Activated naive CD4-positive, alpha-beta T cell treated with anti-CD3 and anti-CD28 coated beads, Interleukin-2, amount 50 U/mL, for 24 hours (primary cell): Measurements from ENCODE around the gene HELZ.

ENCODE experiments used
- H3K27ac Mint-ChIP-seq: one replicate; pipeline ENCODE4 v1.8.0; 2021; ENCODE audit warnings: mild to moderate bottlenecking, mixed read lengths
- H3K27me3 Mint-ChIP-seq: one replicate; pipeline ENCODE4 v1.8.0; 2021; ENCODE audit warnings: mixed read lengths
- H3K36me3 Mint-ChIP-seq: one replicate; pipeline ENCODE4 v1.8.0; 2021; ENCODE audit warnings: mixed read lengths
- H3K4me1 Mint-ChIP-seq: one replicate; pipeline ENCODE4 v1.8.0; 2021; ENCODE audit warnings: mixed read lengths
- H3K4me3 Mint-ChIP-seq: one replicate; pipeline ENCODE4 v1.8.0; 2021; ENCODE audit warnings: mild to moderate bottlenecking, mixed read lengths
- H3K9me3 Mint-ChIP-seq: one replicate; pipeline ENCODE4 v1.8.0; 2021; ENCODE audit warnings: mixed read lengths

The HELZ gene

GRCh38 chr17:67027031-67027628 is 217.9 kb downstream of the HELZ start:
- no peaks in the 10 kb centered on the region for H3K36me3 Mint-ChIP-seq
- H3K27me3 Mint-ChIP-seq = no peaks in the 10 kb centered on the region
- H3K4me1 Mint-ChIP-seq = no peaks in the 10 kb centered on the region
- no peak overlapping the region for H3K4me3 Mint-ChIP-seq
- no peak overlapping the region for H3K27ac Mint-ChIP-seq
- no peaks in the 10 kb centered on the region for H3K9me3 Mint-ChIP-seq

GRCh38 chr17:67026341-67026740 is 218.7 kb downstream of the HELZ start:
- no peak overlapping the region for H3K27ac Mint-ChIP-seq
- no peaks in the 10 kb centered on the region for H3K9me3 Mint-ChIP-seq
- H3K4me3 Mint-ChIP-seq = no peak overlapping the region
- no peaks in the 10 kb centered on the region for H3K4me1 Mint-ChIP-seq
- H3K36me3 Mint-ChIP-seq = no peaks in the 10 kb centered on the region
- no peaks in the 10 kb centered on the region for H3K27me3 Mint-ChIP-seq

- no peaks in the 10 kb centered on the region for H3K36me3 Mint-ChIP-seq
- no peaks in the 10 kb centered on the region for H3K4me1 Mint-ChIP-seq
- H3K9me3 Mint-ChIP-seq = no peaks in the 10 kb centered on the region
- no peaks in the 10 kb centered on the region for H3K27me3 Mint-ChIP-seq
- H3K27ac Mint-ChIP-seq = no peak overlapping the region
- H3K4me3 Mint-ChIP-seq = no peak overlapping the region
These were observed 219.7 kb downstream of the HELZ start for GRCh38 chr17:67025216-67025792.

- no peaks in the 10 kb centered on the region for H3K9me3 Mint-ChIP-seq
- H3K4me3 Mint-ChIP-seq = no peak overlapping the region
- no peaks in the 10 kb centered on the region for H3K4me1 Mint-ChIP-seq
- H3K36me3 Mint-ChIP-seq = no peaks in the 10 kb centered on the region
- no peak overlapping the region for H3K27ac Mint-ChIP-seq
- H3K27me3 Mint-ChIP-seq = no peaks in the 10 kb centered on the region
These were observed 220.3 kb downstream of the HELZ start for GRCh38 chr17:67024736-67025135.

GRCh38 chr17:67022451-67022810 is 222.6 kb downstream of the HELZ start:
- H3K9me3 Mint-ChIP-seq = no peaks in the 10 kb centered on the region
- H3K27me3 Mint-ChIP-seq = no peaks in the 10 kb centered on the region
- no peaks in the 10 kb centered on the region for H3K4me1 Mint-ChIP-seq
- no peaks in the 10 kb centered on the region for H3K36me3 Mint-ChIP-seq
- H3K27ac Mint-ChIP-seq = no peak overlapping the region
- no peak overlapping the region for H3K4me3 Mint-ChIP-seq

- no peaks in the 10 kb centered on the region for H3K9me3 Mint-ChIP-seq
- no peaks in the 10 kb centered on the region for H3K4me1 Mint-ChIP-seq
- no peaks in the 10 kb centered on the region for H3K27me3 Mint-ChIP-seq
- H3K4me3 Mint-ChIP-seq = no peak overlapping the region
- H3K27ac Mint-ChIP-seq = no peak overlapping the region
- H3K36me3 Mint-ChIP-seq = no peaks in the 10 kb centered on the region
These were observed 223.1 kb downstream of the HELZ start for GRCh38 chr17:67021743-67022450.

- Mint-ChIP-seq H3K4me3 (no peak overlapping the region), H3K27ac (no peak overlapping the region), H3K4me1 (no peaks in the 10 kb centered on the region), H3K36me3 (no peaks in the 10 kb centered on the region), H3K27me3 (no peaks in the 10 kb centered on the region), H3K9me3 (no peaks in the 10 kb centered on the region)
These were observed 223.8 kb downstream of the HELZ start for GRCh38 chr17:67021196-67021595.
